ENCODE results near the gene ACSL1. TPM values are rescaled to one million over a fixed set of nuclear protein-coding genes. Genes with fewer than 3 reads are reported as not detected.

The ACSL1 gene
- total and polyA plus RNA-seq, 9 of the 15 experiments (the other 6 are each of a cell fraction or from before 2014, with no cell fraction given): 6.7 to 24.1 (median 15.0) TPM

DNA sequence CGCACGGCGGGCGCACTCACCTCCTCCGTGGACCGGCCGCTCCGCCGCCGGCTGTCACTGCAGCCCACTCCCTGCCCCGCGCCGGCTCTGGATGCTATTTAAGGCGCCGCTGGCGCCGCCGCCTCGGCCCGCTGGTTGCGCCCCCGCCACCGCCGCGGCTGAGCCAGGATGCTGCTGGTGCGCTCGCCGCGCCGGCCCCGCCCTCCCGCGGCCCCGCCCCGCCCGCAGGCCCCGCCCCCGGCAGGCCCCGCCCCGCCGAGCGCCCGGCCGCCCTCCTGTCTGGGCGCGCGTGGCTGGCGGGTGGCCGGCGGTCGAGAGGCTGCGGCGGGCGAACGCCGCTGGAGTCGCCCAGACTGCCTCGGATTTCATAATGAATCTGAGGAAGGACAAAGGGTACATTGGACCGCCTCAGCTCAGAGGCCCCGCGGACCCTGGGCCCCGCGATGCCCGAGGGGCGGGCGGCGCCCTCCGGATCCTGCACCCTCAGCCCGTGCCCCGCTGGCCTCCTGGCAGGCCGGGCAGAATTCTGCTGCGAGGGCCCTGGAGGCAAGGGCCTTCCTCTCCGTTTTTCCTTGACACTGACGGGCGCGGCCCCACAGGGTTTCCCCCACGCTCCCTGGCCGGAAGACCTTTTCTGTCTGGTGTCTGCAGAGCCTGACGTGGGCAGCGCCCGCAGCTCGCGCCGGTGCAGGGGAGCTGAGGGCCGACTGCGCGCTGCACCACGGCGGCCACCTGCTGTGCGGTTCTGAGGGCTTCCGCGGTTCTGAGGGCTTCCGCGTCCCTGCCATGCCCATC, at the start of gene ACSL1 (continued):
- TF ChIP-seq, protein P1, sequence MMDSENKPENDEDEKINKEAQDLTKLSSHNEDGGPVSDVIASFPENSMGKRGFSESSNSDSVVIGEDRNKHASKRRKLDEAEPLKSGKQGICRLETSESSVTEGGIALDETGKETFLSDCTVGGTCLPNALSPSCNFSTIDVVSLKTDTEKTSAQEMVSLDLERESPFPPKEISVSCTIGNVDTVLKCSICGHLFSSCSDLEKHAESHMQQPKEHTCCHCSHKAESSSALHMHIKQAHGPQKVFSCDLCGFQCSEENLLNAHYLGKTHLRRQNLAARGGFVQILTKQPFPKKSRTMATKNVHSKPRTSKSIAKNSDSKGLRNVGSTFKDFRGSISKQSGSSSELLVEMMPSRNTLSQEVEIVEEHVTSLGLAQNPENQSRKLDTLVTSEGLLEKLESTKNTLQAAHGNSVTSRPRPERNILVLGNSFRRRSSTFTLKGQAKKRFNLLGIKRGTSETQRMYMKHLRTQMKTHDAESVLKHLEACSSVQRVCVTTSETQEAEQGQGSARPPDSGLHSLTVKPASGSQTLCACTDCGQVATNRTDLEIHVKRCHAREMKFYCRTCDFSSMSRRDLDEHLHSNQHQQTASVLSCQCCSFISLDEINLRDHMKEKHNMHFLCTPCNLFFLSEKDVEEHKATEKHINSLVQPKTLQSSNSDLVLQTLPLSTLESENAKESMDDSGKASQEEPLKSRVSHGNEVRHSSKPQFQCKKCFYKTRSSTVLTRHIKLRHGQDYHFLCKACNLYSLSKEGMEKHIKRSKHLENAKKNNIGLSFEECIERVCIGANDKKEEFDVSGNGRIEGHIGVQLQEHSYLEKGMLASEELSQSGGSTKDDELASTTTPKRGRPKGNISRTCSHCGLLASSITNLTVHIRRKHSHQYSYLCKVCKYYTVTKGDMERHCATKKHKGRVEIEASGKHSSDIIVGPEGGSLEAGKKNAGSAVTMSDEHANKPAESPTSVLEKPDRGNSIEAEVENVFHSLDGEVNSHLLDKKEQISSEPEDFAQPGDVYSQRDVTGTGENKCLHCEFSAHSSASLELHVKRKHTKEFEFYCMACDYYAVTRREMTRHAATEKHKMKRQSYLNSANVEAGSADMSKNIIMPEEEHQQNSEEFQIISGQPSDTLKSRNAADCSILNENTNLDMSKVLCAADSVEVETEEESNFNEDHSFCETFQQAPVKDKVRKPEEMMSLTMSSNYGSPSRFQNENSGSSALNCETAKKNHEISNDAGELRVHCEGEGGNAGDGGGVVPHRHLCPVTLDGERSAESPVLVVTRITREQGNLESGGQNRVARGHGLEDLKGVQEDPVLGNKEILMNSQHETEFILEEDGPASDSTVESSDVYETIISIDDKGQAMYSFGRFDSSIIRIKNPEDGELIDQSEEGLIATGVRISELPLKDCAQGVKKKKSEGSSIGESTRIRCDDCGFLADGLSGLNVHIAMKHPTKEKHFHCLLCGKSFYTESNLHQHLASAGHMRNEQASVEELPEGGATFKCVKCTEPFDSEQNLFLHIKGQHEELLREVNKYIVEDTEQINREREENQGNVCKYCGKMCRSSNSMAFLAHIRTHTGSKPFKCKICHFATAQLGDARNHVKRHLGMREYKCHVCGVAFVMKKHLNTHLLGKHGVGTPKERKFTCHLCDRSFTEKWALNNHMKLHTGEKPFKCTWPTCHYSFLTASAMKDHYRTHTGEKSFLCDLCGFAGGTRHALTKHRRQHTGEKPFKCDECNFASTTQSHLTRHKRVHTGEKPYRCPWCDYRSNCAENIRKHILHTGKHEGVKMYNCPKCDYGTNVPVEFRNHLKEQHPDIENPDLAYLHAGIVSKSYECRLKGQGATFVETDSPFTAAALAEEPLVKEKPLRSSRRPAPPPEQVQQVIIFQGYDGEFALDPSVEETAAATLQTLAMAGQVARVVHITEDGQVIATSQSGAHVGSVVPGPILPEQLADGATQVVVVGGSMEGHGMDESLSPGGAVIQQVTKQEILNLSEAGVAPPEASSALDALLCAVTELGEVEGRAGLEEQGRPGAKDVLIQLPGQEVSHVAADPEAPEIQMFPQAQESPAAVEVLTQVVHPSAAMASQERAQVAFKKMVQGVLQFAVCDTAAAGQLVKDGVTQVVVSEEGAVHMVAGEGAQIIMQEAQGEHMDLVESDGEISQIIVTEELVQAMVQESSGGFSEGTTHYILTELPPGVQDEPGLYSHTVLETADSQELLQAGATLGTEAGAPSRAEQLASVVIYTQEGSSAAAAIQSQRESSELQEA (IDR thresholded peaks at IDR 0.05; ENCODE audit: low read depth): no peak
- TF ChIP-seq FOS (IDR thresholded peaks at IDR 0.05; ENCODE audit: extremely low read depth, insufficient read length): no peak
- TF ChIP-seq ASH1L (IDR thresholded peaks at IDR 0.05; ENCODE audit: borderline replicate concordance, low read depth, partially characterized antibody): no peak
- no peak for TF ChIP-seq RFX1 (IDR thresholded peaks at IDR 0.05)
- TF ChIP-seq, protein P2, sequence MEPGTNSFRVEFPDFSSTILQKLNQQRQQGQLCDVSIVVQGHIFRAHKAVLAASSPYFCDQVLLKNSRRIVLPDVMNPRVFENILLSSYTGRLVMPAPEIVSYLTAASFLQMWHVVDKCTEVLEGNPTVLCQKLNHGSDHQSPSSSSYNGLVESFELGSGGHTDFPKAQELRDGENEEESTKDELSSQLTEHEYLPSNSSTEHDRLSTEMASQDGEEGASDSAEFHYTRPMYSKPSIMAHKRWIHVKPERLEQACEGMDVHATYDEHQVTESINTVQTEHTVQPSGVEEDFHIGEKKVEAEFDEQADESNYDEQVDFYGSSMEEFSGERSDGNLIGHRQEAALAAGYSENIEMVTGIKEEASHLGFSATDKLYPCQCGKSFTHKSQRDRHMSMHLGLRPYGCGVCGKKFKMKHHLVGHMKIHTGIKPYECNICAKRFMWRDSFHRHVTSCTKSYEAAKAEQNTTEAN (CRISPR knock-in tag; IDR thresholded peaks at IDR 0.05): no peak
- no peak for TF ChIP-seq HIVEP1 (CRISPR knock-in tag; IDR thresholded peaks at IDR 0.05)
- no peak for TF ChIP-seq NFYB (IDR thresholded peaks at IDR 0.05; ENCODE audit: extremely low read depth, insufficient read length)
- TF ChIP-seq ZNF324 (CRISPR knock-in tag; IDR thresholded peaks at IDR 0.05): no peak
- TF ChIP-seq, protein P3, sequence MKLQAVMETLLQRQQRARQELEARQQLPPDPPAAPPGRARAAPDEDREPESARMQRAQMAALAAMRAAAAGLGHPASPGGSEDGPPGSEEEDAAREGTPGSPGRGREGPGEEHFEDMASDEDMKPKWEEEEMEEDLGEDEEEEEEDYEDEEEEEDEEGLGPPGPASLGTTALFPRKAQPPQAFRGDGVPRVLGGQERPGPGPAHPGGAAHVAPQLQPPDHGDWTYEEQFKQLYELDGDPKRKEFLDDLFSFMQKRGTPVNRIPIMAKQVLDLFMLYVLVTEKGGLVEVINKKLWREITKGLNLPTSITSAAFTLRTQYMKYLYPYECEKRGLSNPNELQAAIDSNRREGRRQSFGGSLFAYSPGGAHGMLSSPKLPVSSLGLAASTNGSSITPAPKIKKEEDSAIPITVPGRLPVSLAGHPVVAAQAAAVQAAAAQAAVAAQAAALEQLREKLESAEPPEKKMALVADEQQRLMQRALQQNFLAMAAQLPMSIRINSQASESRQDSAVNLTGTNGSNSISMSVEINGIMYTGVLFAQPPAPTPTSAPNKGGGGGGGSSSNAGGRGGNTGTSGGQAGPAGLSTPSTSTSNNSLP (IDR thresholded peaks at IDR 0.05; ENCODE audit: borderline replicate concordance, low read depth, low read length): no peak
- no peak for TF ChIP-seq ZNF274 (IDR thresholded peaks at IDR 0.05; ENCODE audit: borderline replicate concordance, low read depth, low read length)
- TF ChIP-seq RBM39 (optimal IDR thresholded peaks at IDR 0.05; ENCODE audit: low read depth, low read length): no peak
- TF ChIP-seq, protein P4, sequence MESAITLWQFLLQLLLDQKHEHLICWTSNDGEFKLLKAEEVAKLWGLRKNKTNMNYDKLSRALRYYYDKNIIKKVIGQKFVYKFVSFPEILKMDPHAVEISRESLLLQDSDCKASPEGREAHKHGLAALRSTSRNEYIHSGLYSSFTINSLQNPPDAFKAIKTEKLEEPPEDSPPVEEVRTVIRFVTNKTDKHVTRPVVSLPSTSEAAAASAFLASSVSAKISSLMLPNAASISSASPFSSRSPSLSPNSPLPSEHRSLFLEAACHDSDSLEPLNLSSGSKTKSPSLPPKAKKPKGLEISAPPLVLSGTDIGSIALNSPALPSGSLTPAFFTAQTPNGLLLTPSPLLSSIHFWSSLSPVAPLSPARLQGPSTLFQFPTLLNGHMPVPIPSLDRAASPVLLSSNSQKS (CRISPR knock-in tag; IDR thresholded peaks at IDR 0.05): no peak
- peak; percentile 74; the same call in 1 of the 2 replicates for TF ChIP-seq PHF8 (IDR thresholded peaks at IDR 0.05; ENCODE audit: borderline replicate concordance, low read length)
- no peak for TF ChIP-seq TARDBP (IDR thresholded peaks at IDR 0.05)
- no peak for TF ChIP-seq ZNF507 (tag; conservative IDR thresholded peaks at IDR 0.05)
- peak; percentile 21; the same call in 1 of the 2 replicates for TF ChIP-seq PML (IDR thresholded peaks at IDR 0.05; ENCODE audit: low read length)

All from K562 (cell line).